ENCODE results near the gene INSYN1. TPM values are rescaled to one million over a fixed set of nuclear protein-coding genes. Genes with fewer than 3 reads are reported as not detected.
A peak's percentile ranks its signal among the peaks of the same experiment; 100 is the strongest.

The INSYN1 gene, protein sequence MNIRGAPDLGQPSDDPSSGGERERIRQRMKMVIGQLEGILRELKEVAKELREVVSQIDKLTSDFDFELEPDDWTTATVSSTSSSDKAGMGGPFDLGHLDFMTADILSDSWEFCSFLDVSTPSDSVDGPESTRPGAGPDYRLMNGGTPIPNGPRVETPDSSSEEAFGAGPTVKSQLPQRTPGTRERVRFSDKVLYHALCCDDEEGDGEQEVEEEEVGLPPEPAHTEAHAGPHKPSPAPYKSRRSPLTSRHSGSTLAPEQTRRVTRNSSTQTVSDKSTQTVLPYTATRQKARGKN
- total RNA-seq (2014; rRNA removed; shearing (Covaris generic)) (8.1 and 10.4 TPM in 2 replicates), polyA plus RNA-seq (2016; fragmentation: Nextera tagmentation; extraction: Ambion mirVana) (0.10 and 0.11 TPM in 2 replicates)

DNA sequence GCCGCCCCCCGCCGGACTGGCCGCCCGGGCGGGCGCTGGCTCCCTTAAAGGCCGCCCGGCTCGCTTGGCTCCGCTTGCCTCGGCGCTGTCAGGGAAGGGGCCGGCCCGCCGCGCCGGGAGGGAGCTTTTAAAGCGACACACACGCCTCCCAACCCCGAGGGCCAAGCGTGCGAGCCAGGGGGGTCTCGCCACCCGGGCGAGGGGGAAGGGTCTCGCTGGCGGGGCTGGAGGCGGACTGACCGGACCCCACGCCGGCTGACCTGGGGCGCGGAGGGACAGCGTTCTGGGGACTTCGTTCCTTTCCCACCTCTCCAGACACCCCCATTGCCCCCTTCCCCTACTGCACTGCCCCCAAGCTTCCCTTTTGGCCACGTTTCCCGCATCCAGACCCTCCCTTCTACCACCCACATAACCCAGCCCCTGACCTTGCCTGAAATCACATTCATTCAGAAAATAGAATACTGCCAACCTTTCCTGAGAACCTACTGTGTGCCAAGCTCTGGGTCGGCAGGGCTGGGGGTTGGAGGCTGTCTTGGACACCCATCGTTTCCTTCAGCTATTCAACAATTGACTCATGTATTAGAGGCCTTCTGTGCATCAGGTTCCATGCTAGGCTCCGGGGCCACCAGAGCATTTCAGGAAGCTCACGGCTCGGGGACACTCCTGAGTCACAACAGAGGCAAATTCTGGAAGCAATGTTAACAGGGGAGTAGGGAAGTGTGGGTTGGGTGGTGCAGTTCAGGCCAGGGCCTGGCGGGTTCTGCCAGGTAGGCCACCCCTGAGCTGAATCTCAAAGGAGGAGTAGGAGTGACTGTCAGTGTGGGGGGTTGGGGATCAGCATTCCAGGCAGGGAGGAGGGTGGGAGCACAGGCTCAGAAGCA, at the start of gene INSYN1:
Gene INSYN1 (minus strand): TSS at position 102 of the 881 bp plus-strand sequence. CDS start 2,221 bp downstream, outside the sequence.
- no peaks in the 10 kb centered on the region for H3K36me3 ChIP-seq (ENCODE audit: low read depth)
- no peaks in the 10 kb centered on the region for H3K4me1 ChIP-seq (ENCODE audit: insufficient read depth)
- peak within 1 kb of the TSS; percentile 67 for H2AFZ ChIP-seq
- H3K79me2 ChIP-seq (ENCODE audit: insufficient read depth) = no peaks in the 10 kb centered on the region
- TF ChIP-seq EZH2phosphoT487 (IDR thresholded peaks at IDR 0.05; ENCODE audit: insufficient read depth, low read depth) = no peak
- no peak for TF ChIP-seq EZH2 (IDR thresholded peaks at IDR 0.05; ENCODE audit: insufficient read depth, poor library complexity, severe bottlenecking)
- no peak within 1 kb of the TSS for H3K27ac ChIP-seq
- H3K9ac ChIP-seq = peak within 1 kb of the TSS; percentile 67
- no peaks in the 10 kb centered on the region for H3K9me3 ChIP-seq (ENCODE audit: low read depth)
- peak within 1 kb of the TSS; percentile 73 for H3K4me3 ChIP-seq
- no peaks in the 10 kb centered on the region for H3K9me2 ChIP-seq (ENCODE audit: insufficient read depth)
- H3K4me2 ChIP-seq (ENCODE audit: unreplicated experiment) = peak within 1 kb of the TSS; percentile 79
- H3F3A ChIP-seq (ENCODE audit: insufficient read depth) = no peaks in the 10 kb centered on the region
- H4K20me1 ChIP-seq (ENCODE audit: insufficient read depth) = no peaks in the 10 kb centered on the region
- DNase-seq = peak; percentile 82
- 12 to 20% methylated on average over 20 to 37 of the region's 44 CpGs for WGBS, 2 experiments (ENCODE audit: low coverage in 1 of 2, low lambda C conversion rate in 2 of 2, missing lambda C conversion rate in 2 of 2)
- in situ Hi-C loops (cut with MboI) = no loop called here
- peaks cover 22% of the 10 kb centered on the region for H3K27me3 ChIP-seq (replicated peaks; ENCODE audit: insufficient read depth)

DNA sequence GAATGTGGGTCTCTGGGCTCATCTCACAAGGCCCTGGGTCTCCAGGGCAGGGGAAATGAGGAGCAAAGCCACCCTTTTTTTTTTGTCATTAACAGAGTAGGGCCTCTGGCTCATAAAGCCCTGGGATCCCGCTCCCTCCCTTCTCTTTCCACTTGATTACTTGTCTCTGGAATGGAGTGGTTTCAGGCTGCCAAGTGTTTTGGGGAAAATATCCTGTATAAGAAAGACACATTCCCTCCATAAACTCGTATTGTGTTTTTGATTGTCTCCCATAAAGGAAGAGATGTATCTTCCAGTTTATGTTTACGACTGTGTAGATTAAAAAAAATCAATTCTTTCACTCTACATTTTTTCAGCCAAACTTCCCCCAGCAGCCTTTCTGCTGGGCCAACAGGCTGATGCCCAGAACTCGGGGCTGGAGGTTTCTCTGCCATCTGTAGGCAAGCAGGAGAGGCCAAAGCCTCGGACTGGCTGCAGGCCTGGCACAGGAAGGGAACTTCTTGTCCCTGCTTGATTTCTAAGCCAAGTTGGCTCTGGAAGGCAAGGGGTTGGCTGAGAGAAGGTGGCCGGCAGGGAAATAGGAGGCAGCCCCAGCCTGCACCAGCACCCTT, 49.4 kb upstream of the INSYN1 start:
- H3K27me3 ChIP-seq (replicated peaks; ENCODE audit: insufficient read depth) = no peaks in the 10 kb centered on the region
- no peaks in the 10 kb centered on the region for H3K9me3 ChIP-seq (ENCODE audit: low read depth)
- H4K20me1 ChIP-seq (ENCODE audit: insufficient read depth) = no peaks in the 10 kb centered on the region
- peaks cover 27% of the 10 kb centered on the region for H3F3A ChIP-seq (ENCODE audit: insufficient read depth)
- no peak overlapping the region for H3K27ac ChIP-seq
- no peak for DNase-seq
- WGBS, 2 experiments (ENCODE audit: low coverage in 1 of 2, low lambda C conversion rate in 2 of 2, missing lambda C conversion rate in 2 of 2) = 54 to 58% methylated on average over 6 of the region's 6 CpGs
- H3K36me3 ChIP-seq (ENCODE audit: low read depth) = no peaks in the 10 kb centered on the region
- no peak for TF ChIP-seq EZH2phosphoT487 (IDR thresholded peaks at IDR 0.05; ENCODE audit: insufficient read depth, low read depth)
- peaks cover 32% of the 10 kb centered on the region for H3K4me1 ChIP-seq (ENCODE audit: insufficient read depth)
- H3K9me2 ChIP-seq (ENCODE audit: insufficient read depth) = no peaks in the 10 kb centered on the region
- no peak overlapping the region for H2AFZ ChIP-seq
- H3K79me2 ChIP-seq (ENCODE audit: insufficient read depth) = no peaks in the 10 kb centered on the region
- in situ Hi-C loops (cut with MboI) = no loop called here
- no peak overlapping the region for H3K4me2 ChIP-seq (ENCODE audit: unreplicated experiment)
- no peak overlapping the region for H3K4me3 ChIP-seq
- no peak overlapping the region for H3K9ac ChIP-seq

DNA sequence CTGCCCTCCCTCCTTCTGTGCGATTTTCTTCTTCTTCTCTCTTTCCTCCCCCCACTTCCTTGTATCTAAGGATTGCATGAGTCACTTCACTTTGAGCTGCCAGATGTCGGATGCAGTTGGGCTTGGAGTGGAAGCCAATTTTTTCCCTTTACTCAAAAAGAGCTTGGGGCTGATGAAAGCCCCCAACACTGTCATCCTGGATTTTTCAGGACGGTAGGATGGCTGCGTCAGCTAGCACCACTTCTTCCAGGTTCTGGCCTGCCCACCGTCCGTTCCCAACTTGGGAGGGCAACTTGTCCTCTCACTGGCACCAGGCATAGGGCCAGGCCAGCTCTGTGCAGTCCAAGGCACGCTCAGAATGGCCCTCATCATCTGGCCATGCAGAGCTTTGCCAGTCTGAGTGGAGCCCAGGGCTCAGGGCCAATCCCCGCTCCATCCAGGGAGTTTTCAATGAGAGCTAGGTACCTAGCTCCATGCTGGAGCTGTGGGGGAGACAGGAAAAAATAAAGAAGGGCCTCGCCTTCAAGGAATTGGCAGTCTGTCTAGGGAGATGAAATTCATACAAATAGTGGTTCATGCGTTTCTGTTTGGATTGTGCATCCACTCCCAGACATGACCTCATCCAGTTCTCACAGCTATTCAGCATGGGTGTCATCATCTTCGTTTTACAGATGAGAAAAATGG, 47.7 kb upstream of the INSYN1 start:
- H3K9me3 ChIP-seq (ENCODE audit: low read depth) = no peaks in the 10 kb centered on the region
- WGBS, 2 experiments (ENCODE audit: low coverage in 1 of 2, low lambda C conversion rate in 2 of 2, missing lambda C conversion rate in 2 of 2) = 1 to 4% methylated on average over 11 of the region's 11 CpGs
- H3K4me3 ChIP-seq = peak overlapping the region; percentile 13; the same call in 1 of the 2 replicates
- H3K4me2 ChIP-seq (ENCODE audit: unreplicated experiment) = peak overlapping the region; percentile 45
- H3K4me1 ChIP-seq (ENCODE audit: insufficient read depth) = peaks cover 32% of the 10 kb centered on the region
- no peaks in the 10 kb centered on the region for H3K36me3 ChIP-seq (ENCODE audit: low read depth)
- peak; percentile 95 for DNase-seq
- no peaks in the 10 kb centered on the region for H3K27me3 ChIP-seq (replicated peaks; ENCODE audit: insufficient read depth)
- in situ Hi-C loops (cut with MboI) = no loop called here
- TF ChIP-seq EZH2phosphoT487 (IDR thresholded peaks at IDR 0.05; ENCODE audit: insufficient read depth, low read depth) (no peak), EZH2 (IDR thresholded peaks at IDR 0.05; ENCODE audit: insufficient read depth, poor library complexity, severe bottlenecking) (no peak)
- H3K9ac ChIP-seq = peak overlapping the region; percentile 65
- no peaks in the 10 kb centered on the region for H4K20me1 ChIP-seq (ENCODE audit: insufficient read depth)
- no peaks in the 10 kb centered on the region for H3K79me2 ChIP-seq (ENCODE audit: insufficient read depth)
- peaks cover 27% of the 10 kb centered on the region for H3F3A ChIP-seq (ENCODE audit: insufficient read depth)
- no peaks in the 10 kb centered on the region for H3K9me2 ChIP-seq (ENCODE audit: insufficient read depth)
- H2AFZ ChIP-seq = peak overlapping the region; percentile 34
- peak overlapping the region; percentile 90 for H3K27ac ChIP-seq

DNA sequence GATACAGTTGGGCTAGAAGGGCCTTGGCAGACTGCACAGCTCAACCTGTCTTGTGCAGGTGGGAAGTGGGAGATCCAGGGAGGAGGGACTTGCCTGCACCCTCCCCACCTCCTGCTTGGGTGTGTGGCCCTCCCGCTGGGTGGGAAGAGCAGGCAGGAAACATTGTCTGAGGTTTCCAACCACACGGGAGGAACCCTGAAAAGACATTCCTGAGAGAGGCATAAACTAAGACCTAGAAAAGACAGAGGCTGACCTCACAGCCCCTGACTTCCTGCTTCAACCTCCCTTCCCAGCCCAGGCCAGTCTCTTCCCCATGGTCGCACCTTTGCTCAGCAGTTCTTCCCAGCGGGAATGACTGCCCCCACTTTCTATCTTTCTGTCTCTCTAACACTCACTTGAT, 46.3 kb upstream of the INSYN1 start:
- no peak overlapping the region for H3K9ac ChIP-seq
- in situ Hi-C loops (cut with MboI) = no loop called here
- peaks cover 32% of the 10 kb centered on the region for H3K4me1 ChIP-seq (ENCODE audit: insufficient read depth)
- H3K4me2 ChIP-seq (ENCODE audit: unreplicated experiment) = no peak overlapping the region
- H3K36me3 ChIP-seq (ENCODE audit: low read depth) = no peaks in the 10 kb centered on the region
- TF ChIP-seq EZH2phosphoT487 (IDR thresholded peaks at IDR 0.05; ENCODE audit: insufficient read depth, low read depth) (no peak), EZH2 (IDR thresholded peaks at IDR 0.05; ENCODE audit: insufficient read depth, poor library complexity, severe bottlenecking) (no peak)
- peak; percentile 43 for DNase-seq
- no peaks in the 10 kb centered on the region for H3K9me3 ChIP-seq (ENCODE audit: low read depth)
- no peaks in the 10 kb centered on the region for H3K9me2 ChIP-seq (ENCODE audit: insufficient read depth)
- peaks cover 27% of the 10 kb centered on the region for H3F3A ChIP-seq (ENCODE audit: insufficient read depth)
- H2AFZ ChIP-seq = no peak overlapping the region
- no peaks in the 10 kb centered on the region for H3K79me2 ChIP-seq (ENCODE audit: insufficient read depth)
- no peaks in the 10 kb centered on the region for H4K20me1 ChIP-seq (ENCODE audit: insufficient read depth)
- WGBS, 2 experiments (ENCODE audit: low coverage in 1 of 2, low lambda C conversion rate in 2 of 2, missing lambda C conversion rate in 2 of 2) = 72 to 77% methylated on average over 4 of the region's 4 CpGs
- H3K27me3 ChIP-seq (replicated peaks; ENCODE audit: insufficient read depth) = no peaks in the 10 kb centered on the region
- H3K4me3 ChIP-seq = no peak overlapping the region
- no peak overlapping the region for H3K27ac ChIP-seq
